Measurements from ENCODE around the gene FN1.

FN1 gene

GRCh38 chr2:215407061-215407460 lies 28.8 kb downstream of the FN1 start:
- DNase-seq (ENCODE audit: low read depth): no peak

GRCh38 chr2:215405722-215406581 lies 29.9 kb downstream of the FN1 start:
- DNase-seq (ENCODE audit: low read depth): no peak

GRCh38 chr2:215404348-215405012 lies 31.4 kb downstream of the FN1 start:
- no peak for DNase-seq (ENCODE audit: low read depth)

GRCh38 chr2:215403441-215404347 lies 32.2 kb downstream of the FN1 start:
- DNase-seq (ENCODE audit: low read depth): no peak

GRCh38 chr2:215401896-215402379 lies 33.9 kb downstream of the FN1 start:
- peak; percentile 91 for DNase-seq (ENCODE audit: low read depth)

GRCh38 chr2:215399067-215399716 lies 36.7 kb downstream of the FN1 start:
- DNase-seq (ENCODE audit: low read depth): no peak

- peak; percentile 56 for DNase-seq (ENCODE audit: low read depth)
Measured at GRCh38 chr2:215397632-215398341, 38.1 kb downstream of the FN1 start.

- DNase-seq (ENCODE audit: low read depth): peak; percentile 87
Measured at GRCh38 chr2:215396595-215397313, 39.1 kb downstream of the FN1 start.

- DNase-seq (ENCODE audit: low read depth): no peak
Measured at GRCh38 chr2:215395687-215396460, 40.0 kb downstream of the FN1 start.

GRCh38 chr2:215394102-215394805 lies 41.6 kb downstream of the FN1 start:
- DNase-seq (ENCODE audit: low read depth): no peak

- no peak for DNase-seq (ENCODE audit: low read depth)
Measured at GRCh38 chr2:215392687-215393270, 43.1 kb downstream of the FN1 start.

GRCh38 chr2:215392164-215392563 lies 43.7 kb downstream of the FN1 start:
- no peak for DNase-seq (ENCODE audit: low read depth)

- no peak for DNase-seq (ENCODE audit: low read depth)
Measured at GRCh38 chr2:215391531-215391930, 44.3 kb downstream of the FN1 start.

- DNase-seq (ENCODE audit: low read depth): no peak
Measured at GRCh38 chr2:215390550-215390913, 45.3 kb downstream of the FN1 start.

GRCh38 chr2:215388002-215388728 lies 47.7 kb downstream of the FN1 start:
- no peak for DNase-seq (ENCODE audit: low read depth)

- DNase-seq (ENCODE audit: low read depth): no peak
Measured at GRCh38 chr2:215386566-215386965, 49.3 kb downstream of the FN1 start.

GRCh38 chr2:215384710-215385109 lies 51.2 kb downstream of the FN1 start:
- no peak for DNase-seq (ENCODE audit: low read depth)

Measured in EH (cell line).